Stimulated activated CD4-positive, alpha-beta T cell treated with anti-CD3 and anti-CD28 coated beads, Interleukin-1b, Interleukin-23, amount 100 ng/mL, for 48 hours (primary cell): ENCODE measurements around the gene USP44.
"Not testable (repeated sequence)": the region's sequence is repeated elsewhere in the genome, so short reads cannot be mapped to it uniquely, and the experiment has no call there.

ENCODE experiments used
- DNase-seq: peaks from one replicate; pipeline ENCODE4 v3.0.0-alpha.2; 2020

Gene USP44

GRCh38 chr12:95551305-95551704 lies at the start of gene USP44:
TSS of gene USP44 (minus strand) at chr12:95551476. CDS start at chr12:95534256, 17,220 bp downstream.
- no peak for DNase-seq

GRCh38 chr12:95600567-95600966 lies 49.3 kb upstream of the USP44 start:
- no peak for DNase-seq

GRCh38 chr12:95599880-95600279 lies 48.6 kb upstream of the USP44 start:
- no peak for DNase-seq

GRCh38 chr12:95594136-95594535 lies 42.9 kb upstream of the USP44 start:
- no peak for DNase-seq

- DNase-seq, result no peak
Observed at GRCh38 chr12:95593266-95593871, 42.1 kb upstream of the USP44 start.

- no peak for DNase-seq
Observed at GRCh38 chr12:95591731-95592130, 40.5 kb upstream of the USP44 start.

GRCh38 chr12:95590775-95591174 lies 39.5 kb upstream of the USP44 start:
- no peak for DNase-seq

GRCh38 chr12:95583933-95584332 lies 32.7 kb upstream of the USP44 start:
- no peak for DNase-seq

- no peak for DNase-seq
Observed at GRCh38 chr12:95582230-95583058, 31.2 kb upstream of the USP44 start.

GRCh38 chr12:95577820-95578219 lies 26.5 kb upstream of the USP44 start:
- no peak for DNase-seq

GRCh38 chr12:95574799-95575452 lies 23.6 kb upstream of the USP44 start:
- no peak for DNase-seq

GRCh38 chr12:95573951-95574576 lies 22.8 kb upstream of the USP44 start:
- no peak for DNase-seq

GRCh38 chr12:95571369-95571768 lies 20.1 kb upstream of the USP44 start:
- DNase-seq, result no peak

- not testable (repeated sequence) for DNase-seq
Observed at GRCh38 chr12:95568045-95568444, 16.8 kb upstream of the USP44 start.

GRCh38 chr12:95557625-95558024 lies 6.3 kb upstream of the USP44 start:
- DNase-seq, result no peak

GRCh38 chr12:95554532-95555071 lies 3.3 kb upstream of the USP44 start:
- no peak for DNase-seq

- DNase-seq, result no peak
Observed at GRCh38 chr12:95553197-95553943, 2.1 kb upstream of the USP44 start.

- no peak for DNase-seq
Observed at GRCh38 chr12:95551913-95552516, 739 bp upstream of the USP44 start.

GRCh38 chr12:95549392-95550084 lies 1.7 kb downstream of the USP44 start:
- no peak for DNase-seq

- peak; percentile 56 for DNase-seq
Observed at GRCh38 chr12:95548539-95549391, 2.5 kb downstream of the USP44 start.
